Gastroesophageal sphincter (tissue), 3 donors: ENCODE measurements around the gene CAMKK1.

Experiments
- CTCF ChIP-seq, 4 experiments: fragments of 200-600 bp in 2 of 4; fragments of 450-650 bp in 2 of 4; sonication (generic) in 1 of 4; IDR thresholded peaks; one replicate each; pipeline ENCODE4 v1.5.1; 2017 to 2019; ENCODE audit warnings: antibody characterized with exemption in 4 of 4, mild to moderate bottlenecking in 2 of 4, moderate library complexity in 2 of 4
- POLR2A ChIP-seq, 2 donors: fragments of 450-650 bp; IDR thresholded peaks; one replicate each; pipeline ENCODE4 v1.6.1; 2017; ENCODE audit warnings: antibody characterized with exemption in 2 of 2, mild to moderate bottlenecking in 2 of 2, moderate library complexity in 1 of 2
- POLR2AphosphoS5 ChIP-seq: sonication (generic); formaldehyde crosslinking; IDR thresholded peaks from one replicate; pipeline ENCODE4 v1.6.1; 2017; ENCODE audit warnings: antibody characterized with exemption

GRCh38 chr17:3919123-3919624 lies 26.3 kb upstream of the CAMKK1 start:
- TF ChIP-seq POLR2A (IDR thresholded peaks at IDR 0.05), result no peak
- no peak for TF ChIP-seq CTCF (IDR thresholded peaks at IDR 0.05)
- no peak for TF ChIP-seq POLR2AphosphoS5
